Measurements from ENCODE around the gene SYNGAP1. TPM values are rescaled to one million over a fixed set of nuclear protein-coding genes. Genes with fewer than 3 reads are reported as not detected.
"Not testable (repeated sequence)": the region's sequence is repeated elsewhere in the genome, so short reads cannot be mapped to it uniquely, and the experiment has no call there.

The SYNGAP1 gene
- polyA plus RNA-seq, 1 of the 3 experiments (the other 2 are of a cell fraction), result 8.8 TPM

DNA sequence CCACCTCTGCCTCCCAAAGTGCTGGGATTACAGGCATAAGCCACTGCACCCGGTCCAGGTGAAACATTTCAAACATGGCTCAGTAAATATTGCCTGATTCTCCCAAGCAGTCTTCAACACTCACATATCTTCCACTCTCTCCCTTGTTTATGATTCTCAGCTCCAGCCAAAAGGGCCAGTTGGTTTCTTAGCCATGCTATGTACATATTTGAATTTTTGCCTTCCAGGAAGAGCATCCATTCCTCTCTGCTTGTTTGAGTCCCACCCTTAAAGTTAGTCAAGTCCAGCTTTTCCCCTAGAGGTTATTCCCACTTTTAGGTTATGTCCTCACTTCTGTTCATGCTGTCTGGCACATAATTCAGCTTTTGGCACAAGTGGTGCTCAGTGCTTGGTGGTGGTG, 22.3 kb upstream of the SYNGAP1 start:
- H3K9ac ChIP-seq, result no peak overlapping the region
- H3K27me3 ChIP-seq (ENCODE audit: insufficient read depth), result no peaks in the 10 kb centered on the region
- peaks cover 0 to 1% of the 10 kb centered on the region in 2 experiments for H3K36me3 ChIP-seq (replicated peaks in 1 of 2; ENCODE audit: control insufficient read depth in 1 of 2, insufficient read depth in 2 of 2, low read length in 1 of 2)
- no peak overlapping the region for H3K4me3 ChIP-seq (ENCODE audit: low read depth in 2 of 2, low read length in 1 of 2)
- H3K79me2 ChIP-seq (ENCODE audit: insufficient read depth), result peaks cover 96% of the 10 kb centered on the region
- ChIA-PET POLR2A (interaction anchor here (0.9 kb wide), 1 partner anchor 21 kb away, joined by 4 read pairs; no protein-coding TSS in a partner anchor), CTCF (interaction anchor here (1.5 to 6.2 kb wide), 2 partner anchors 9 to 28 kb away, joined by 8 to 20 read pairs; no protein-coding TSS in a partner anchor)
- H3K9me2 ChIP-seq, result no peaks in the 10 kb centered on the region
- TF ChIP-seq USF1 (IDR thresholded peaks at IDR 0.05; ENCODE audit: borderline replicate concordance, low read depth) (no peak), CTCF (IDR thresholded peaks at IDR 0.05) (no peak), RXRA (IDR thresholded peaks at IDR 0.05; ENCODE audit: borderline replicate concordance, low read depth) (no peak), EP300 (IDR thresholded peaks at IDR 0.05; ENCODE audit: borderline replicate concordance in 1 of 2, low read depth in 1 of 2, low read length in 1 of 2) (no peak), EZH2phosphoT487 (IDR thresholded peaks at IDR 0.05; ENCODE audit: borderline replicate concordance, low read depth) (no peak), TAF1 (IDR thresholded peaks at IDR 0.05; ENCODE audit: borderline replicate concordance, low read depth, low read length) (no peak), RFX5 (IDR thresholded peaks at IDR 0.05; ENCODE audit: low read length) (no peak)
- TF ChIP-seq, protein P1, sequence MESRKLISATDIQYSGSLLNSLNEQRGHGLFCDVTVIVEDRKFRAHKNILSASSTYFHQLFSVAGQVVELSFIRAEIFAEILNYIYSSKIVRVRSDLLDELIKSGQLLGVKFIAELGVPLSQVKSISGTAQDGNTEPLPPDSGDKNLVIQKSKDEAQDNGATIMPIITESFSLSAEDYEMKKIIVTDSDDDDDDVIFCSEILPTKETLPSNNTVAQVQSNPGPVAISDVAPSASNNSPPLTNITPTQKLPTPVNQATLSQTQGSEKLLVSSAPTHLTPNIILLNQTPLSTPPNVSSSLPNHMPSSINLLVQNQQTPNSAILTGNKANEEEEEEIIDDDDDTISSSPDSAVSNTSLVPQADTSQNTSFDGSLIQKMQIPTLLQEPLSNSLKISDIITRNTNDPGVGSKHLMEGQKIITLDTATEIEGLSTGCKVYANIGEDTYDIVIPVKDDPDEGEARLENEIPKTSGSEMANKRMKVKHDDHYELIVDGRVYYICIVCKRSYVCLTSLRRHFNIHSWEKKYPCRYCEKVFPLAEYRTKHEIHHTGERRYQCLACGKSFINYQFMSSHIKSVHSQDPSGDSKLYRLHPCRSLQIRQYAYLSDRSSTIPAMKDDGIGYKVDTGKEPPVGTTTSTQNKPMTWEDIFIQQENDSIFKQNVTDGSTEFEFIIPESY (IDR thresholded peaks at IDR 0.05; ENCODE audit: borderline replicate concordance, low read depth), result no peak
- H2AFZ ChIP-seq (ENCODE audit: low read depth), result peak overlapping the region; percentile 4; the same call in 1 of the 2 replicates
- H3K9me3 ChIP-seq, result no peaks in the 10 kb centered on the region
- 100% methylated on average over 1 of the region's 1 CpG for WGBS (ENCODE audit: low lambda C conversion rate)
- peaks cover 9% of the 10 kb centered on the region; the same call in 1 of the 2 replicates for H4K20me1 ChIP-seq (ENCODE audit: insufficient read depth)
- no peak overlapping the region for H3K27ac ChIP-seq (ENCODE audit: low read depth in 2 of 2, low read length in 1 of 2)
- no peaks in the 10 kb centered on the region for H3F3A ChIP-seq (replicated peaks; ENCODE audit: insufficient read depth)
- no peak overlapping the region for H3K4me2 ChIP-seq
- H3K4me1 ChIP-seq (ENCODE audit: control insufficient read depth in 1 of 2, insufficient read depth in 2 of 2, low read depth in 1 of 2, low read length in 1 of 2), result peaks cover 0 to 8% of the 10 kb centered on the region in 2 experiments; a peak in 3 of 4 replicates
- no peak for DNase-seq

- H3K9ac ChIP-seq; POLR2A ChIA-PET; H3K4me2 ChIP-seq; H3F3A ChIP-seq (replicated peaks; ENCODE audit: insufficient read depth); H3K9me2 ChIP-seq; H3K27me3 ChIP-seq (ENCODE audit: insufficient read depth); DNase-seq; H3K4me3 ChIP-seq (ENCODE audit: low read depth in 2 of 2, low read length in 1 of 2); H4K20me1 ChIP-seq (ENCODE audit: insufficient read depth); CTCF ChIA-PET; H3K9me3 ChIP-seq; H3K27ac ChIP-seq (ENCODE audit: low read depth in 2 of 2, low read length in 1 of 2); H3K4me1 ChIP-seq (ENCODE audit: control insufficient read depth in 1 of 2, insufficient read depth in 2 of 2, low read depth in 1 of 2, low read length in 1 of 2); H2AFZ ChIP-seq (ENCODE audit: low read depth): not testable (repeated sequence)
- peaks cover 5 to 12% of the 10 kb centered on the region in 2 experiments for H3K36me3 ChIP-seq (replicated peaks in 1 of 2; ENCODE audit: control insufficient read depth in 1 of 2, insufficient read depth in 2 of 2, low read length in 1 of 2)
- peaks cover 96% of the 10 kb centered on the region for H3K79me2 ChIP-seq (ENCODE audit: insufficient read depth)
- 100% methylated on average over 3 of the region's 3 CpGs for WGBS (ENCODE audit: low lambda C conversion rate)
Measured at GRCh38 chr6:33398601-33399000, 21.3 kb upstream of the SYNGAP1 start.

DNA sequence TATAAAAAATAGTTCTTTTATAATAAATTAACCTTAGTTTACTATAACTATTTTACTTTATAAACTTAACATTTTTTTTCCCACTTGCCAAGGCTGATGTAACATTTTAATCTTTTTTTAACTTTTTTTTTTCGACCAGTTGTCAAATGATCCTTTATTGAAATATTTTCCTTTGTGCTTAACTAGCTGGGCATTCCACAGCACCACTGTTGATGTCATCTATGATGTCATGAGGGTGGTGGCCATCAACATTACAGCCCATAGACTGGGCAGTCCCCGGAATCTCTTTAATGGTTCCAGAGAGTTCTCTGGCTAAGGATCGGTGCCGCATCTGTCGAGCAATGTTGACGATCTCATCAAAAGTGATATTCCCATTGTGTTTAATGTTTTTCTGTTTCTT, 20.0 kb upstream of the SYNGAP1 start:
- H2AFZ ChIP-seq (ENCODE audit: low read depth); H3K27ac ChIP-seq (ENCODE audit: low read depth in 2 of 2, low read length in 1 of 2); H3K9me3 ChIP-seq; POLR2A ChIA-PET; H3K9me2 ChIP-seq; H3K27me3 ChIP-seq (ENCODE audit: insufficient read depth); H3K4me1 ChIP-seq (ENCODE audit: control insufficient read depth in 1 of 2, insufficient read depth in 2 of 2, low read depth in 1 of 2, low read length in 1 of 2); H3K9ac ChIP-seq; H3K4me2 ChIP-seq; H3F3A ChIP-seq (replicated peaks; ENCODE audit: insufficient read depth); DNase-seq; H4K20me1 ChIP-seq (ENCODE audit: insufficient read depth); H3K4me3 ChIP-seq (ENCODE audit: low read depth in 2 of 2, low read length in 1 of 2): not testable (repeated sequence)
- 98% methylated on average over 6 of the region's 6 CpGs for WGBS (ENCODE audit: low lambda C conversion rate)
- H3K36me3 ChIP-seq (replicated peaks in 1 of 2; ENCODE audit: control insufficient read depth in 1 of 2, insufficient read depth in 2 of 2, low read length in 1 of 2), result peaks cover 12 to 16% of the 10 kb centered on the region in 2 experiments
- CTCF ChIA-PET, result interaction anchor here (1.5 kb wide), 1 partner anchor 111 kb away, joined by 4 read pairs; the partner anchor contains the start of gene WDR46
- H3K79me2 ChIP-seq (ENCODE audit: insufficient read depth), result peaks cover 86% of the 10 kb centered on the region

Data from SK-N-SH (cell line).